Measurements from ENCODE around the gene NR1H4.
"Not testable (repeated sequence)": the region's sequence is repeated elsewhere in the genome, so short reads cannot be mapped to it uniquely, and the experiment has no call there.

The NR1H4 gene

GRCh38 chr12:100473050-100473715, 483 bp upstream of the NR1H4 start:
- no peak for DNase-seq

GRCh38 chr12:100474617-100475016, 951 bp downstream of the NR1H4 start:
- no peak for DNase-seq

GRCh38 chr12:100476013-100476751, 2.5 kb downstream of the NR1H4 start:
- DNase-seq, result no peak

GRCh38 chr12:100481021-100481420, 7.4 kb downstream of the NR1H4 start:
- DNase-seq, result no peak

- no peak for DNase-seq
Measured at GRCh38 chr12:100484183-100484886, 10.7 kb downstream of the NR1H4 start.

- no peak for DNase-seq
Measured at GRCh38 chr12:100484891-100485471, 11.3 kb downstream of the NR1H4 start.

- no peak for DNase-seq
Measured at GRCh38 chr12:100485983-100486382, 12.3 kb downstream of the NR1H4 start.

GRCh38 chr12:100489251-100489820, 15.7 kb downstream of the NR1H4 start:
- no peak for DNase-seq

- no peak for DNase-seq
Measured at GRCh38 chr12:100490056-100490455, 16.4 kb downstream of the NR1H4 start.

- DNase-seq, result no peak
Measured at GRCh38 chr12:100491104-100491503, 17.4 kb downstream of the NR1H4 start.

- no peak for DNase-seq
Measured at GRCh38 chr12:100493396-100494012, 19.8 kb downstream of the NR1H4 start.

GRCh38 chr12:100494026-100494425, 20.4 kb downstream of the NR1H4 start:
- DNase-seq, result no peak

GRCh38 chr12:100494538-100494937, 20.9 kb downstream of the NR1H4 start:
- no peak for DNase-seq

- no peak for DNase-seq
Measured at GRCh38 chr12:100497105-100497795, 23.6 kb downstream of the NR1H4 start.

GRCh38 chr12:100498141-100498540, 24.5 kb downstream of the NR1H4 start:
- no peak for DNase-seq

- DNase-seq, result no peak
Measured at GRCh38 chr12:100499416-100499815, 25.8 kb downstream of the NR1H4 start.

- not testable (repeated sequence) for DNase-seq
Measured at GRCh38 chr12:100502718-100503117, 29.1 kb downstream of the NR1H4 start.

GRCh38 chr12:100503228-100503628, 29.6 kb downstream of the NR1H4 start:
- DNase-seq, result no peak

GRCh38 chr12:100504804-100505203, 31.1 kb downstream of the NR1H4 start:
- no peak for DNase-seq

GRCh38 chr12:100508751-100509150, 35.1 kb downstream of the NR1H4 start:
- no peak for DNase-seq

GRCh38 chr12:100512692-100513091, 39.0 kb downstream of the NR1H4 start:
- DNase-seq, result no peak

- DNase-seq, result no peak
Measured at GRCh38 chr12:100515968-100516367, 42.3 kb downstream of the NR1H4 start.
